AG04450 (cell line): Measurements from ENCODE around the gene NUDT22. TPM values are rescaled to one million over a fixed set of nuclear protein-coding genes. Genes with fewer than 3 reads are reported as not detected.

Experiments used
- CTCF ChIA-PET: fragments of 300-600, 350-600 bp; formaldehyde crosslinking; extraction: SDS; loops from one replicate; lab custom pipeline; 2022; ENCODE audit warnings: antibody characterized with exemption, inconsistent platforms; lab: Charles Lee
- POLR2A ChIA-PET: fragments of 350-600 bp; formaldehyde crosslinking; extraction: SDS; loops from one replicate; lab custom pipeline; 2021; ENCODE audit warnings: antibody characterized with exemption, inconsistent platforms; lab: Yijun Ruan, JAX
- DNase-seq: peaks from one replicate; pipeline ENCODE4 v3.0.0-alpha.2; 2011; ENCODE audit warnings: low read depth, low spot score
- H3K27ac ChIP-seq: one replicate; pipeline ENCODE4 v1.5.1; 2012; ENCODE audit warnings: low read depth, low read length, control low read depth
- H3K27me3 ChIP-seq: one replicate; pipeline ENCODE4 v1.6.0; 2012; ENCODE audit warnings: low read length; ENCODE audit not compliant: control insufficient read depth, insufficient read depth
- H3K4me3 ChIP-seq: 2 replicates; pipeline ENCODE4 v1.5.1; 2011; ENCODE audit warnings: mild to moderate bottlenecking, low read depth, low read length, control low read depth
- H3K9me3 ChIP-seq: 2 replicates; pipeline ENCODE4 v1.5.1; 2012; ENCODE audit warnings: low read length; ENCODE audit not compliant: control insufficient read depth, insufficient read depth
- polyA plus RNA-seq: library from polyadenylated mRNA; depleted of rRNA; stranded (reverse); fragments of >200 nt; gene quantifications from 2 replicates; pipeline ENCODE4 v1.2.3, GENCODE V29; 2011
- TF ChIP-seq, protein P1 (sequence below): IDR thresholded peaks from 2 replicates; pipeline ENCODE4 v1.5.1; 2011; ENCODE audit warnings: low read depth, low read length, control low read depth, inconsistent platforms

Gene NUDT22
- polyA plus RNA-seq, 1 experiment: 18.8 TPM

DNA sequence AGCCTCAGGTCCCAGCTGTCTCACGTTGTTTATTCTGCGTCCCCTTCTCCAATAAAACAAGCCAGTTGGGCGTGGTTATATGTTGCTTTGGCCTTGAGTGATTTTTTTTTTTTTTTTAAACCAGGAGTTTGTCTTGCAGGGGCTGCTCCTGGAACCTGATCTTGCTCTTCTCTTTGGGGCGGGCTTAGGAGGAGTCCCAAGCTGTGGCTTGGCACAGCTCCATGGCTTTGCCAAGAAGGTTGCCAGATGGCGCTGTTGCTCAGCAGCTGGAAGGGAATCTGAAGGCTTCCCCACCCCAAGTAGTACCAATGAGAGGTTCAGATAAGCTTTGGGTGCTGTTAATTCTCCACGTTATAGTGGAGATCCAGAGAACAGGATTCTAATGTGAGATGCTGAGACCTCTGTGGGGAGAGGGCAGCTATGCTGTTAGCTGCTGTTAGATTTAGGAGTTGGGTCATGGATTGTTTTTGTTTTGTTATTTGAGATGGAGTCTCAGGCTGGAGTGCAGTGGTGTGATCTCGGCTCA is 21.5 kb upstream of the NUDT22 start:
- peak; percentile 95 for DNase-seq
- Histone ChIP-seq H3K9me3 (no peaks in the 10 kb centered on the region; the same call in 1 of the 2 replicates), H3K27ac (no peak overlapping the region), H3K4me3 (no peak overlapping the region), H3K27me3 (no peaks in the 10 kb centered on the region)
- ChIA-PET POLR2A (interaction anchor here (0.7 to 2.0 kb wide), 9 partner anchors 8 to 96 kb away, joined by 3 to 17 read pairs (median 4); partner anchors contain the start of genes NUDT22, STIP1 and TRPT1), CTCF (interaction anchor here (0.6 to 6.8 kb wide), 27 partner anchors 8 to 370 kb away, joined by 3 to 125 read pairs (median 4); partner anchors contain the start of genes NUDT22, PLCB3, PRDX5 and TRMT112)
- TF ChIP-seq, protein P1, sequence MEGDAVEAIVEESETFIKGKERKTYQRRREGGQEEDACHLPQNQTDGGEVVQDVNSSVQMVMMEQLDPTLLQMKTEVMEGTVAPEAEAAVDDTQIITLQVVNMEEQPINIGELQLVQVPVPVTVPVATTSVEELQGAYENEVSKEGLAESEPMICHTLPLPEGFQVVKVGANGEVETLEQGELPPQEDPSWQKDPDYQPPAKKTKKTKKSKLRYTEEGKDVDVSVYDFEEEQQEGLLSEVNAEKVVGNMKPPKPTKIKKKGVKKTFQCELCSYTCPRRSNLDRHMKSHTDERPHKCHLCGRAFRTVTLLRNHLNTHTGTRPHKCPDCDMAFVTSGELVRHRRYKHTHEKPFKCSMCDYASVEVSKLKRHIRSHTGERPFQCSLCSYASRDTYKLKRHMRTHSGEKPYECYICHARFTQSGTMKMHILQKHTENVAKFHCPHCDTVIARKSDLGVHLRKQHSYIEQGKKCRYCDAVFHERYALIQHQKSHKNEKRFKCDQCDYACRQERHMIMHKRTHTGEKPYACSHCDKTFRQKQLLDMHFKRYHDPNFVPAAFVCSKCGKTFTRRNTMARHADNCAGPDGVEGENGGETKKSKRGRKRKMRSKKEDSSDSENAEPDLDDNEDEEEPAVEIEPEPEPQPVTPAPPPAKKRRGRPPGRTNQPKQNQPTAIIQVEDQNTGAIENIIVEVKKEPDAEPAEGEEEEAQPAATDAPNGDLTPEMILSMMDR: peak; percentile 67

DNA sequence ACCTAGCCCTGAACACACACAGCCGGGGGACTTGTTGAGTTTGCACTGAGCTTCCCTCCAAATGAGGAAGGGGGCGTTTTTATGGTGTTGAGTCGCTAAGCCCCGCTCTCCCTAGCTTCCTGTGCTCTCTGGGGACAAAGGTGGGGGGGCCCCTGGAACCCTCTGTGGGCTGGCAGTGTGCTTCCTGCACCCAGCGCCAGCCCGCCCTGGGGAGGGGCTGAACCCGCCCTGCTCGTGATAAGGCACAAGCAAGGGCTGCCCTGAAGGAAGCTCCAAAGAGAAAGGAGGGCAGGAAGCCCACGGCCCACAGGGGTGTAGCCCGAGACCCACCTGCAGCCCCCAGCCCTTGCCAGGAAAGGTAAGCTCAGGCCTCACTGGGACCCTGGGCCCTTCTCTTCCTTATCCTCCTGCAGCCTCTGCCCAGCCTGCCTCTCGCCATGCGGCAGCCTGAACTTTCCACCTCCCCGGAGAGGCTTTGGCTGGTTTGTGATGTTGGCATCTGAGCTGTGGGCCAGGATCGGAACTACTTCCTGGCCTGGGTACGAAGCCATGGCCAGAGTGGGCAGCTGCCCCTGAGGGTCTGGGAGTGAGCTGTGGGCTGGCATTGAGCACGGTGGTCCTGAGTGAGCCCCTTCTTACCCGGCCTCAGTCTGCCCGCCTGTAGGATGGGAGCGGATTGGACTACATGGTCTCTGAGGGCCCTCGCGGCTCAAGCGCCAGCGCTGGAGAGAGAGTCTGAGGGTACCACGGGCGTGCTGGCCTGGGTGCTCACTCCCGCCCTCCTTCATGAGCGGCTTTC is 19.4 kb upstream of the NUDT22 start, which contains the start of gene FERMT3:
FERMT3 (plus strand) TSS at position 265 of the 799 bp plus-strand sequence. CDS start 644 bp downstream, outside the sequence.
- Histone ChIP-seq H3K27ac (peak within 1 kb of the TSS; percentile 57), H3K4me3 (no peak within 1 kb of the TSS), H3K27me3 (no peaks in the 10 kb centered on the region), H3K9me3 (no peaks in the 10 kb centered on the region; the same call in 1 of the 2 replicates)
- no peak for DNase-seq
- TF ChIP-seq, protein P1: no peak
- ChIA-PET CTCF (interaction anchor here (0.5 to 6.8 kb wide), 8 partner anchors 9 to 206 kb away, joined by 3 to 125 read pairs (median 14); partner anchors contain the start of gene PLCB3), POLR2A (interaction anchor here (1.0 to 3.4 kb wide), 5 partner anchors 11 to 111 kb away, joined by 3 to 27 read pairs (median 5); partner anchors contain the start of genes NUDT22, PRDX5, STIP1 and TRMT112)

DNA sequence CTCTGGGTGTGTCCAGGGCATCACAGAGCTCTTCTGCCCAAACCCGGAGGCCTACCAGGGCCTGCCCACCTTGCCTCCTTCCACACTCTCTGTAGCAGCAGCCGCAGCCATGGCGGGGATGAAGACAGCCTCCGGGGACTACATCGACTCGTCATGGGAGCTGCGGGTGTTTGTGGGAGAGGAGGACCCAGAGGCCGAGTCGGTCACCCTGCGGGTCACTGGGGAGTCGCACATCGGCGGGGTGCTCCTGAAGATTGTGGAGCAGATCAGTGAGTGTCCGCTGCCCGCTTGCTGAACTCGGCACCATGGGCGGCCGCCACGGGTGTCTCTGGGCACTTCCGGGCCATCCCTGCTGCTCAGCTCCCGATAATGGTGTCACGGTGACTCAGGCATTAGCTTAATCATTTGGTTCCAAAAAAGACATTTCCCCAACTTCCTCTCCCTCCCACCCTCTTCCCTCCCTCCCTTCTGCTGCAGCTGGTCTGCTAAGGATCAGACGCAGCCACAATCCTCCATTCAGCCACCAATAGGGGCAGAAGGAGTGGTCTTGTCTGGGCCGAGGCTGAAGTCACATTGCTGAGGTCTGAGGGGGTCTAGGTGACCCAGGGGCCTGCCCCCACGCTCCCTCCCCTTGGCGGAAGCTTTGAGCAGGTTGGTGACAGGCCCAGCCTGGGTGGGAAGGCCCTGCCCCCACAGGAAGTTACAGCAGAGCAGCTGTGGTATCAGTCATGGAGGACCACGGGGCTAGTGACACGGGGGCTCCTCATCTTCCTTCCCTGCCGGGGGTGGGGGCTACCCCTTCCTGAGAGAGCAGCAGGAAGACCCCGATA is 18.6 kb upstream of the NUDT22 start:
- H3K27me3 ChIP-seq: no peaks in the 10 kb centered on the region
- DNase-seq: no peak
- POLR2A ChIA-PET: interaction anchor here (1.0 to 3.4 kb wide), 5 partner anchors 10 to 110 kb away, joined by 3 to 27 read pairs (median 5); partner anchors contain the start of genes NUDT22, PRDX5, STIP1 and TRMT112
- TF ChIP-seq, protein P1: peak; percentile 4; the same call in 1 of the 2 replicates
- CTCF ChIA-PET: interaction anchor here (0.5 to 6.8 kb wide), 3 partner anchors 43 to 207 kb away, joined by 3 to 125 read pairs (median 5); no protein-coding TSS in a partner anchor
- no peaks in the 10 kb centered on the region; the same call in 1 of the 2 replicates for H3K9me3 ChIP-seq
- peak overlapping the region; percentile 57 for H3K27ac ChIP-seq
- H3K4me3 ChIP-seq: no peak overlapping the region

DNA sequence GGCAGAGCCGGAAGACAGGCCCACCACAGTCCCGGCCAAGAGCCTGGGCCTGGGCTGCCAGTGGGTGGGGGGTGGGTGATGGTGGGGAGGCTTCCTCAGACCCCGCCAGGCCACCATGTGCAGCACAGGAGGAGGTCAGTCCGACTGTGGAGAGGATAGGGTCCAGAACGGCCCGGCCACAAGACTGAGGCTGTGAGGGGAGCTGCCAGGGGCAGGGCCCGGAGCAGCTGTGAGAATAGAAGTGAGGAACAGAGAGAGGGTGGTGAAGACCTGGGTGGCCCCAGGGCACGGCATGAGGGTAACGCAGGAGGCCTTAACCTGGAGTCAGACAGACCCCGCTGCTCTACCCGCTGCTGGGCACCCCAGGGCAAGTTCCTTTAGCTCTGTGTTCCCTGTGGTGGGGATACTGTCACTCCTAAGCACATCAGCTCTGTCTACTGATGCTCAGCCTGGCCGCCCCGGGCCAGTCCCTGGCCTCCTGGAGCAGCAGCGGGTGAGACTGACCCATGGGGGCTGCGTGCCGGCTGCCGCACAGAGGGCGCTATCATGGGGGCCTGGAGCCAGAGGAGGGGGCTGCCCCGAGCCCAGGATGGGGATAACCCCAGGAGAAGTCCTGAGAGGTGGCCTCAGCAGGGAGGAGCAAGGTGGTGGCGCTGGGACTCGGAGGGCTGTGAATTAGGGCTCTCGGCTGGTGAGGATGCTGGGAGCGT is 17.8 kb upstream of the NUDT22 start:
- POLR2A ChIA-PET: interaction anchor here (1.0 to 3.4 kb wide), 4 partner anchors 9 to 109 kb away, joined by 3 to 27 read pairs (median 4); partner anchors contain the start of genes PRDX5, STIP1 and TRMT112
- DNase-seq: no peak
- Histone ChIP-seq H3K27me3 (no peaks in the 10 kb centered on the region), H3K4me3 (no peak overlapping the region), H3K27ac (peak overlapping the region; percentile 57), H3K9me3 (no peaks in the 10 kb centered on the region; the same call in 1 of the 2 replicates)
- TF ChIP-seq, protein P1: no peak
- CTCF ChIA-PET: interaction anchor here (1.2 kb wide), 1 partner anchor 42 kb away, joined by 5 read pairs; no protein-coding TSS in a partner anchor
